Measurements from ENCODE around the gene DCAF17. TPM values are rescaled to one million over a fixed set of nuclear protein-coding genes. Genes with fewer than 3 reads are reported as not detected.

DCAF17 gene
- total RNA-seq, 5 donors from 2014 or later (not counting 1 experiment from before 2014, with no cell fraction given) = 21.1 to 24.6 (median 23.9) TPM

GRCh38 chr2:171391532-171391931 lies 42.5 kb upstream of the DCAF17 start:
- Mint-ChIP-seq H3K9me3 (no peaks in the 10 kb centered on the region), H3K27me3 (no peaks in the 10 kb centered on the region), H3K36me3 (peaks cover 31% of the 10 kb centered on the region), H3K27ac (no peak overlapping the region), H3K4me1 (peaks cover 6 to 18% (median 8%) of the 10 kb centered on the region in 3 donors), H3K4me3 (no peak overlapping the region)
- ChIA-PET CTCF (no interaction called here), POLR2A (no interaction called here)
- Histone ChIP-seq H3K9me3 (no peaks in the 10 kb centered on the region), H3K27me3 (replicated peaks in 1 of 2; ENCODE audit: control insufficient read depth in 2 of 2, extremely low read depth in 1 of 2, insufficient read depth in 2 of 2, low read length in 1 of 2) (no peaks in the 10 kb centered on the region), H3K4me3 (ENCODE audit: control insufficient read depth in 1 of 2, extremely low read depth in 1 of 2, low read length in 1 of 2) (no peak overlapping the region), H3K36me3 (ENCODE audit: control insufficient read depth in 2 of 2, extremely low read depth in 1 of 2, insufficient read depth in 1 of 2, low read length in 1 of 2) (no peaks in the 10 kb centered on the region), H3K4me1 (ENCODE audit: control insufficient read depth in 1 of 2, extremely low read depth in 1 of 2, insufficient read depth in 2 of 2, low read length in 2 of 2) (no peaks in the 10 kb centered on the region), H3K27ac (ENCODE audit: low read length) (no peak overlapping the region)
- ATAC-seq (replicated peaks in 1 of 4) = no peak
- no peak for DNase-seq
- WGBS (ENCODE audit: insufficient coverage) = no CpG with 5 or more reads among the region's 2 CpGs

- ChIA-PET POLR2A (interaction anchor here in 1 of 2 donors (0.7 kb wide), 1 partner anchor 230 kb away, joined by 7 read pairs; no protein-coding TSS in a partner anchor), CTCF (interaction anchor here (0.5 to 1.0 kb wide), 3 partner anchors 15 to 240 kb away, joined by 4 to 5 read pairs (median 4); no protein-coding TSS in a partner anchor)
- Histone ChIP-seq H3K4me1 (ENCODE audit: control insufficient read depth in 1 of 2, extremely low read depth in 1 of 2, insufficient read depth in 2 of 2, low read length in 2 of 2) (no peaks in the 10 kb centered on the region), H3K4me3 (ENCODE audit: control insufficient read depth in 1 of 2, extremely low read depth in 1 of 2, low read length in 1 of 2) (no peak overlapping the region), H3K27me3 (replicated peaks in 1 of 2; ENCODE audit: control insufficient read depth in 2 of 2, extremely low read depth in 1 of 2, insufficient read depth in 2 of 2, low read length in 1 of 2) (no peaks in the 10 kb centered on the region), H3K36me3 (ENCODE audit: control insufficient read depth in 2 of 2, extremely low read depth in 1 of 2, insufficient read depth in 1 of 2, low read length in 1 of 2) (no peaks in the 10 kb centered on the region), H3K27ac (ENCODE audit: low read length) (no peak overlapping the region), H3K9me3 (no peaks in the 10 kb centered on the region)
- no peaks in the 10 kb centered on the region for H3K27me3 Mint-ChIP-seq
- ATAC-seq (replicated peaks in 1 of 4) = no peak
- H3K27ac Mint-ChIP-seq = no peak overlapping the region
- no peak overlapping the region for H3K4me3 Mint-ChIP-seq
- peaks cover 24% of the 10 kb centered on the region for H3K36me3 Mint-ChIP-seq
- peaks cover 11 to 15% (median 14%) of the 10 kb centered on the region in 3 donors for H3K4me1 Mint-ChIP-seq
- H3K9me3 Mint-ChIP-seq = peaks cover 0 to 4% (median 0%) of the 10 kb centered on the region in 3 donors
- DNase-seq = no peak
- no CpG with 5 or more reads among the region's 1 CpG for WGBS (ENCODE audit: insufficient coverage)
These were observed 40.5 kb upstream of the DCAF17 start for GRCh38 chr2:171393487-171393886.

GRCh38 chr2:171394164-171394740 lies 39.8 kb upstream of the DCAF17 start:
- H3K27ac ChIP-seq (ENCODE audit: low read length) = no peak overlapping the region
- Mint-ChIP-seq H3K36me3 (peaks cover 24% of the 10 kb centered on the region), H3K4me3 (no peak overlapping the region), H3K4me1 (peaks cover 15 to 23% (median 19%) of the 10 kb centered on the region in 3 donors), H3K9me3 (peaks cover 0 to 4% (median 0%) of the 10 kb centered on the region in 3 donors), H3K27ac (no peak overlapping the region), H3K27me3 (no peaks in the 10 kb centered on the region)
- CTCF ChIA-PET = interaction anchor here (0.5 to 1.0 kb wide), 2 partner anchors 14 to 241 kb away, joined by 4 read pairs; no protein-coding TSS in a partner anchor
- H3K9me3 ChIP-seq = no peaks in the 10 kb centered on the region
- no peaks in the 10 kb centered on the region for H3K4me1 ChIP-seq (ENCODE audit: control insufficient read depth in 1 of 2, extremely low read depth in 1 of 2, insufficient read depth in 2 of 2, low read length in 2 of 2)
- no peak overlapping the region for H3K4me3 ChIP-seq (ENCODE audit: control insufficient read depth in 1 of 2, extremely low read depth in 1 of 2, low read length in 1 of 2)
- no peak for DNase-seq
- POLR2A ChIA-PET = interaction anchor here in 1 of 2 donors (0.6 kb wide), 1 partner anchor 1191 kb away, joined by 4 read pairs; no protein-coding TSS in a partner anchor
- H3K36me3 ChIP-seq (ENCODE audit: control insufficient read depth in 2 of 2, extremely low read depth in 1 of 2, insufficient read depth in 1 of 2, low read length in 1 of 2) = no peaks in the 10 kb centered on the region
- WGBS (ENCODE audit: insufficient coverage) = no CpG with 5 or more reads among the region's 1 CpG
- H3K27me3 ChIP-seq (replicated peaks in 1 of 2; ENCODE audit: control insufficient read depth in 2 of 2, extremely low read depth in 1 of 2, insufficient read depth in 2 of 2, low read length in 1 of 2) = no peaks in the 10 kb centered on the region
- no peak for ATAC-seq (replicated peaks in 1 of 4)

- H3K36me3 ChIP-seq (ENCODE audit: control insufficient read depth in 2 of 2, extremely low read depth in 1 of 2, insufficient read depth in 1 of 2, low read length in 1 of 2) = no peaks in the 10 kb centered on the region
- H3K4me3 ChIP-seq (ENCODE audit: control insufficient read depth in 1 of 2, extremely low read depth in 1 of 2, low read length in 1 of 2) = no peak overlapping the region
- peaks cover 0 to 2% of the 10 kb centered on the region in 2 experiments for H3K4me1 ChIP-seq (ENCODE audit: control insufficient read depth in 1 of 2, extremely low read depth in 1 of 2, insufficient read depth in 2 of 2, low read length in 2 of 2)
- no peak overlapping the region for H3K4me3 Mint-ChIP-seq
- peaks cover 15% of the 10 kb centered on the region for H3K36me3 Mint-ChIP-seq
- H3K27ac ChIP-seq (ENCODE audit: low read length) = no peak overlapping the region
- ChIA-PET CTCF (interaction anchor here (0.6 to 0.8 kb wide), 2 partner anchors 41 to 169 kb away, joined by 4 read pairs; no protein-coding TSS in a partner anchor), POLR2A (interaction anchor here in 1 of 2 donors (0.6 kb wide), 1 partner anchor 49 kb away, joined by 4 read pairs; no protein-coding TSS in a partner anchor)
- peaks cover 16 to 19% (median 18%) of the 10 kb centered on the region in 3 donors for H3K4me1 Mint-ChIP-seq
- DNase-seq = no peak
- H3K9me3 ChIP-seq = no peaks in the 10 kb centered on the region
- ATAC-seq (replicated peaks in 1 of 4) = no peak
- H3K9me3 Mint-ChIP-seq = peaks cover 3 to 10% (median 9%) of the 10 kb centered on the region in 3 donors
- no peaks in the 10 kb centered on the region for H3K27me3 Mint-ChIP-seq
- no peaks in the 10 kb centered on the region for H3K27me3 ChIP-seq (replicated peaks in 1 of 2; ENCODE audit: control insufficient read depth in 2 of 2, extremely low read depth in 1 of 2, insufficient read depth in 2 of 2, low read length in 1 of 2)
- H3K27ac Mint-ChIP-seq = no peak overlapping the region
These were observed 34.7 kb upstream of the DCAF17 start for GRCh38 chr2:171399292-171399691.

- no peak for ATAC-seq (replicated peaks in 1 of 4)
- no peak overlapping the region for H3K27ac Mint-ChIP-seq
- H3K9me3 ChIP-seq = no peaks in the 10 kb centered on the region
- no peak overlapping the region for H3K4me3 ChIP-seq (ENCODE audit: control insufficient read depth in 1 of 2, extremely low read depth in 1 of 2, low read length in 1 of 2)
- H3K27me3 ChIP-seq (replicated peaks in 1 of 2; ENCODE audit: control insufficient read depth in 2 of 2, extremely low read depth in 1 of 2, insufficient read depth in 2 of 2, low read length in 1 of 2) = no peaks in the 10 kb centered on the region
- DNase-seq = no peak
- H3K36me3 ChIP-seq (ENCODE audit: control insufficient read depth in 2 of 2, extremely low read depth in 1 of 2, insufficient read depth in 1 of 2, low read length in 1 of 2) = no peaks in the 10 kb centered on the region
- peaks cover 19% of the 10 kb centered on the region for H3K36me3 Mint-ChIP-seq
- 100% methylated on average over 1 of the region's 3 CpGs for WGBS (ENCODE audit: insufficient coverage)
- ChIA-PET POLR2A (interaction anchor here (0.6 kb wide), 2 partner anchors 14 to 256 kb away, joined by 3 read pairs; no protein-coding TSS in a partner anchor), CTCF (no interaction called here)
- H3K4me1 Mint-ChIP-seq = peaks cover 20 to 27% (median 25%) of the 10 kb centered on the region in 3 donors
- peaks cover 0 to 2% of the 10 kb centered on the region in 2 experiments for H3K4me1 ChIP-seq (ENCODE audit: control insufficient read depth in 1 of 2, extremely low read depth in 1 of 2, insufficient read depth in 2 of 2, low read length in 2 of 2)
- no peak overlapping the region for H3K27ac ChIP-seq (ENCODE audit: low read length)
- H3K9me3 Mint-ChIP-seq = peaks cover 3 to 15% (median 9%) of the 10 kb centered on the region in 3 donors
- no peaks in the 10 kb centered on the region for H3K27me3 Mint-ChIP-seq
- H3K4me3 Mint-ChIP-seq = no peak overlapping the region
These were observed 33.6 kb upstream of the DCAF17 start for GRCh38 chr2:171400395-171400794.

- Histone ChIP-seq H3K4me3 (ENCODE audit: control insufficient read depth in 1 of 2, extremely low read depth in 1 of 2, low read length in 1 of 2) (no peak overlapping the region), H3K4me1 (ENCODE audit: control insufficient read depth in 1 of 2, extremely low read depth in 1 of 2, insufficient read depth in 2 of 2, low read length in 2 of 2) (peaks cover 0 to 2% of the 10 kb centered on the region in 2 experiments), H3K27me3 (replicated peaks in 1 of 2; ENCODE audit: control insufficient read depth in 2 of 2, extremely low read depth in 1 of 2, insufficient read depth in 2 of 2, low read length in 1 of 2) (no peaks in the 10 kb centered on the region), H3K36me3 (ENCODE audit: control insufficient read depth in 2 of 2, extremely low read depth in 1 of 2, insufficient read depth in 1 of 2, low read length in 1 of 2) (no peaks in the 10 kb centered on the region), H3K9me3 (no peaks in the 10 kb centered on the region), H3K27ac (ENCODE audit: low read length) (no peak overlapping the region)
- Mint-ChIP-seq H3K4me1 (peaks cover 26 to 34% (median 30%) of the 10 kb centered on the region in 3 donors), H3K9me3 (peaks cover 3 to 15% (median 9%) of the 10 kb centered on the region in 3 donors), H3K27me3 (no peaks in the 10 kb centered on the region), H3K36me3 (peaks cover 15% of the 10 kb centered on the region), H3K4me3 (no peak overlapping the region), H3K27ac (no peak overlapping the region)
- no peak for ATAC-seq (replicated peaks in 1 of 4)
- 100% methylated on average over 1 of the region's 1 CpG for WGBS (ENCODE audit: insufficient coverage)
- ChIA-PET POLR2A (no interaction called here), CTCF (no interaction called here)
- DNase-seq = no peak
These were observed 32.1 kb upstream of the DCAF17 start for GRCh38 chr2:171401947-171402346.

All from T-cell (primary cell).